Stimulated activated CD4-positive, alpha-beta T cell treated with anti-CD3 and anti-CD28 coated beads, TNF-alpha, amount 100 ng/mL, for 1 hour (primary cell): ENCODE results near the gene C3.
"Not testable (repeated sequence)": the region's sequence is repeated elsewhere in the genome, so short reads cannot be mapped to it uniquely, and the experiment has no call there.

Experiments used
- DNase-seq, 3 donors: peaks; one replicate each; pipeline ENCODE4 v3.0.0-alpha.2; 2020; ENCODE audit warnings: low read depth in 3 of 3, low spot score in 1 of 3

Gene C3

GRCh38 chr19:6667114-6667627 lies 53.3 kb downstream of the C3 start:
- no peak for DNase-seq

- no peak for DNase-seq
Observed at GRCh38 chr19:6664916-6665315, 55.5 kb downstream of the C3 start.

GRCh38 chr19:6663236-6664201 lies 56.9 kb downstream of the C3 start:
- DNase-seq = no peak

GRCh38 chr19:6662702-6663101 lies 57.7 kb downstream of the C3 start:
- no peak for DNase-seq

- peak in 1 of 3 donors; percentile 41 for DNase-seq
Observed at GRCh38 chr19:6661509-6662244, 58.8 kb downstream of the C3 start.

- DNase-seq = no peak
Observed at GRCh38 chr19:6660930-6661329, 59.5 kb downstream of the C3 start.

- DNase-seq = not testable (repeated sequence)
Observed at GRCh38 chr19:6656390-6656789, 64.1 kb downstream of the C3 start.

- peak in 1 of 3 donors; percentile 44 for DNase-seq
Observed at GRCh38 chr19:6654347-6655310, 65.8 kb downstream of the C3 start.

- DNase-seq = no peak
Observed at GRCh38 chr19:6652805-6653094, 67.7 kb downstream of the C3 start.

GRCh38 chr19:6651965-6652804 lies 68.3 kb downstream of the C3 start:
- no peak for DNase-seq

- DNase-seq = no peak
Observed at GRCh38 chr19:6649185-6649584, 71.3 kb downstream of the C3 start.

- DNase-seq = no peak
Observed at GRCh38 chr19:6648141-6648715, 72.2 kb downstream of the C3 start.

- no peak for DNase-seq
Observed at GRCh38 chr19:6644796-6645195, 75.7 kb downstream of the C3 start.

GRCh38 chr19:6640333-6640732 lies 80.1 kb downstream of the C3 start:
- DNase-seq = not testable (repeated sequence)

GRCh38 chr19:6639439-6639838 lies 81.0 kb downstream of the C3 start:
- DNase-seq = no peak

GRCh38 chr19:6633456-6633813 lies 87.0 kb downstream of the C3 start:
- DNase-seq = not testable (repeated sequence)

- DNase-seq = peak in 1 of 3 donors; percentile 26
Observed at GRCh38 chr19:6632747-6633455, 87.5 kb downstream of the C3 start.

- DNase-seq = peak; percentile 38 to 78 (median 74)
Observed at GRCh38 chr19:6632002-6632621, 88.3 kb downstream of the C3 start.
